GM21737 (cell line): ENCODE measurements around the gene PLA2G7.
"Not testable (repeated sequence)": the region's sequence is repeated elsewhere in the genome, so short reads cannot be mapped to it uniquely, and the experiment has no call there.

Experiments used
- ATAC-seq: cut with Tn5 transposase; IDR thresholded peaks from one replicate; pipeline ENCODE4 v1.9.1; 2021; ENCODE audit warnings: mild to moderate bottlenecking, moderate library complexity; ENCODE audit not compliant: unreplicated experiment

PLA2G7 gene

GRCh38 chr6:46749731-46750130 lies 14.6 kb upstream of the PLA2G7 start:
- ATAC-seq: no peak

GRCh38 chr6:46748940-46749503 lies 13.8 kb upstream of the PLA2G7 start:
- no peak for ATAC-seq

- no peak for ATAC-seq
These were observed 11.5 kb upstream of the PLA2G7 start, which contains the start of gene ANKRD66 for GRCh38 chr6:46746696-46747095. TSS of gene ANKRD66 (plus strand) at chr6:46746933. CDS start at chr6:46751949, 5,016 bp downstream.

- no peak for ATAC-seq
These were observed 10.8 kb upstream of the PLA2G7 start for GRCh38 chr6:46745973-46746372.

DNA sequence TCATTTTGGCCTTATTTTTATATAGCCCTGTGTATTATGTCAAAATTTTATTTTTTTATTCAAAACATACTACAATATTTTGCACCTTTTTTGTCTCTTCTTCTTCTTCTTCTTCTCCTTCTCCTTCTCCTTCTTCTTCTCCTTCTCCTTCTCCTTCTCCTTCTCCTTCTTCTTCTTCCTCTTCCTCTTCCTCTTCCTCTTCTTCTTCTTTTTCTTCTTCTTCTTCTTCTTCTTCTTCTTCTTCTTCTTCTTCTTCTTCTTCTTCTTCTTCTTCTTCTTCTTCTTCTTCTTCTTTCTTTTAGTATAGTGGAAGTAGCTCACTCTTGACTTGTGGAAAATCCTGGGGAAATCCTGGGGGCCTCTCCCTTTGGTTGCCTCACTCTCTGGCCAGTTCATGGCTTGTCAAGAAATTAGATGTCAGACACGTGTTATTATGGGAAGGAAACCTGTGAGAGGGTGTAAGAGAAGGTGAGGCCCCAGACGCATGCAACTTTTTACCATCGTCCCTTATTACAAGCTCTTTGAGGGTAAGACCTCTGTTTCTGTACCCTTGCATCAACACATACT lies 9.1 kb upstream of the PLA2G7 start:
- ATAC-seq: not testable (repeated sequence)

DNA sequence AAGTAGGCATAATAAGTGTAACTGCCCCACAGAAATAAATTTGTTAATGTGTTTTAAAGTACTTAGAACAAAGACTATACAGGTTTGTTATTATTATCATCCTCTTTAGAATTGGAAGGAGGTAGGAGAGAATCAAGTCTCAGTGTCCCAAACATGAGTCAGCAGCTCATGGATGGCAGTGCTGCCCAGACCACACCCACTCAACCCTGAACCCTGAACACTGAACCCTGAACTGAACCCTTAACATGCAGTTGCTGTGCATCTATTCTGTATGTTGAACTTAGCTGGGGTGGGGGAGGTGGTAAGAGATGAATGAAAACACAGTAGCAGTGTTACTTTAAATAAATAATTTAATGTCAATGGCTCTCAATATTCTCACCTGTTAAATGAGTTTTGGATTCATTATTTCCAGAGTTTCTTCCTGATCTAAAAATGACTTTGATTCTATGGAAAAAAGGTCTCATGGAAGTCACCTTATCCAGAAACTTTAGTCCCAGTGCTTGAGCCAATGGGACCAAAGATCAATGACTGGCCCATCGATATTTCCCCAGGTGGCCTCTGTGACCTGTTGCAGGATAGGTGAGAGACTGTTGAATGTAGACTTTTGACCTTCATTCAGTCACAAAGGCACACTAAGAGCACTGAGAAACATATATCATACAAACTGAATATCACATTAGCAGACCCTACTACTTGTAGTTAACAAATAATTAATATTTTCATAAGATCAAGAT lies 8.4 kb upstream of the PLA2G7 start:
- no peak for ATAC-seq

GRCh38 chr6:46741910-46742309 lies 6.7 kb upstream of the PLA2G7 start:
- ATAC-seq: no peak

- ATAC-seq: no peak
These were observed 6.3 kb upstream of the PLA2G7 start for GRCh38 chr6:46741482-46741881.

DNA sequence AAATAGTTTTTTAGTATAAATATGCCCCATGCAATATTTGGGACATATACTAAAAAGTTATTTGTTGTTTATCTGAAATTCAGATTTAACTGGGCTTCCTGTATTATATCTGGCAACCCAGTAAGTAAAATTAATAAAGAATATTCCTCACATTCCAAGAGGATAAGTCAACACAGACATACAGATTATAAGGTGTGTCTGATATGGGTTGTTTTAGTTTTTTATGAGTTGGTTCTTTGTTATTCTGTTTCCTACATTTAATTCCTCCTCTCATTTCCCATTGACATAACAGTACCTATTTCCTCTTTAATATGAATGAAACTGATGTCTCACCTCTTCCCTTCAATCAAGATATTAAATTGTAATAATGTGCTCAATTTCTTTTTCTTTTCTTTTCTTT lies 1.7 kb upstream of the PLA2G7 start:
- no peak for ATAC-seq

DNA sequence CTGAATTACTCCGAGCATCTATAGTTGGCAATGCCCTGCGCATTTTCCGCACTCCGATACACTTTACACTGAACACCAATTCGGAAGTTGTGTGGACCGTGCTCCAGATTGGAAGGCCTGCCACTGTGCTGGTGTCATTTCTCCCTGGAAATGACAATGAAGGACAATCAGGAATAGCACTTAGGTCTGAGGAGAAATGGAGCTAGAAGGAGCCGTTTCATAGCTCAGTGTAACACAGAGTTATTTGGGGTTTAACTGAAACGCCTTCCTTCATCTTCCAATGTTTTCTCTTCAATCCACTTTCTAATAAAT lies 501 bp upstream of the PLA2G7 start:
- ATAC-seq: no peak

GRCh38 chr6:46733341-46733801 lies 1.8 kb downstream of the PLA2G7 start:
- ATAC-seq: no peak

GRCh38 chr6:46730921-46731461 lies 4.2 kb downstream of the PLA2G7 start:
- no peak for ATAC-seq

DNA sequence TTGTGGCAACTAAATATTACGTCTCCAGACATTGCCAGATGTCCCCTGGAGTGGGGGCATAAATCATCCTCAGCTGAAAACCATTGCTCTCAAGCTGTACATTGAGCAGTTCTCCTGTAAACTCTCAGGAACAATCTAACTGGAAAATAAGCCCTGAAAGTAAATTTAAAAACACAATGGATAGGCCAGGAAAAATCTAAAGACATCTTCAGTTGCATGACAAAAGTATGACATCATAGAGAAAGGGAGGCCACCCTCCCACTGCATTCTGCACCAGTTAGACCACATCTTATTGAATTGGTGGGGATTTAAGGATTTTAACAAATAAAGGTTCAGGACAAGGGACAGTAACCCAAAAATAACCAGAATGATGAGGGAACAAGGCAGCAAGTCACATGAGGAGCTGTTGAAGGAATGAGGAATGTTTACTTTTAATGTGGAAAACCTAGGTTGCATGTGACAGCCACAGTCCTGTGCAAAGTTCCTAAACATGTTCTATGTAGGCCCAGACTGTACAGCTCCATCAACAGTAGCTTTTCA lies 5.3 kb downstream of the PLA2G7 start:
- no peak for ATAC-seq

GRCh38 chr6:46720401-46720800 lies 14.8 kb downstream of the PLA2G7 start:
- no peak for ATAC-seq

DNA sequence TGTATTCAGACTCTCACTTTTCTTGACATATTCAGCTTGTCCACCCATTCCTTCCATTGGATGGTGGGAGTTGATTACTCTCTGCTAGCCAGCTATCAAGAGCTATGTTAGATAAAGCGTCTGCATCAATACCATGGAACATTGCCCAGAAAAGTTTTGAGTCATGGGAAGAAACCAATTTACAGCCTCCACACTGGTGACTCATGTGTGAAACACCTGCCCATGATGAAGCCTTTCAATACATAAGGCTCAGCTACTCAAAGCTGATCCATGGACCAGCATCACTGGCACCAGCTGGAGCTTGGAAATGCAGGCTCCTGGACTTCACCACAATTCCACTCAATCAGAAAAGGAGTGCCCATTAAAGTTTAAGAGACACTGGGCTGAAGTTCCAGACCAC lies 16.1 kb downstream of the PLA2G7 start:
- no peak for ATAC-seq

DNA sequence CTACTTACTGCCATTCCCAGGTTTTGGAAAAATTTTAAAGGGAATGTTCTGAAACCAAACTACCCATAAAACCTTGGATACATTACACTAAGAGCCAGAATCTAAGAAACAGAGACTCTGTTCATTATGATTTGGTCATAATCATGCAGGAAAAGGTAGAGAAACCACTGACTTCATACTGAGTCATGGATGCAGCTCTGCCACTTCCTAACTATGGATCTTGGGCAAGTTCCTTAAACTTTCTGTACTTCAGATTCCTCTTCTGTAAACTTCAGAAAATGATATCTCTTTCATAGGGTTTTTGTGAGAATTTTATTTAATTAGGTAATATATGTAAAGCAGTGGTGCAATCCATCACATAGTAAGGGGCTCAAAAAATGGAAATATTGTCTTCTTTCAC lies 20.0 kb downstream of the PLA2G7 start:
- no peak for ATAC-seq

- no peak for ATAC-seq
These were observed 23.7 kb downstream of the PLA2G7 start for GRCh38 chr6:46711491-46711890.

DNA sequence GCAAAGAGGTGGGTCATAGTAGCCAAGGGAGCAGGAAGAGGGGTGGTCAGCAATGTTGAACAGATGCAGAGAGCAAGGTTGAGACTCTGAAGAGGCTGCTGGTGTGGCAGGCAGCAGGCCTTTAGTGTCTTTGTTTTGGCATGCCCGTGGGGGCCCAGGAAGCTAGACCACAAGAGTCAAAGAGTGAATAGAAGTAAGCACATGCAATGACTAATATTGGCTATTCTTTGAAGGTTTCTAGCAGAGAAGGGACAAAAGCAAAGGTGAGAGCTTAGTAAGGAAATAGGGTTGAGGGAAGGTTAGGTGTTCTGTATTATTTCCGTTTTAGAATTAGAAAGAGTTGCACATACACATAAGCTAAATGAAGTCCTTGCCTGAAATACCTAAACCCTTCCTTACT lies 28.7 kb downstream of the PLA2G7 start:
- ATAC-seq: no peak

- no peak for ATAC-seq
These were observed 30.6 kb downstream of the PLA2G7 start for GRCh38 chr6:46704562-46704961.

GRCh38 chr6:46699970-46700369 lies 35.2 kb downstream of the PLA2G7 start:
- no peak for ATAC-seq

DNA sequence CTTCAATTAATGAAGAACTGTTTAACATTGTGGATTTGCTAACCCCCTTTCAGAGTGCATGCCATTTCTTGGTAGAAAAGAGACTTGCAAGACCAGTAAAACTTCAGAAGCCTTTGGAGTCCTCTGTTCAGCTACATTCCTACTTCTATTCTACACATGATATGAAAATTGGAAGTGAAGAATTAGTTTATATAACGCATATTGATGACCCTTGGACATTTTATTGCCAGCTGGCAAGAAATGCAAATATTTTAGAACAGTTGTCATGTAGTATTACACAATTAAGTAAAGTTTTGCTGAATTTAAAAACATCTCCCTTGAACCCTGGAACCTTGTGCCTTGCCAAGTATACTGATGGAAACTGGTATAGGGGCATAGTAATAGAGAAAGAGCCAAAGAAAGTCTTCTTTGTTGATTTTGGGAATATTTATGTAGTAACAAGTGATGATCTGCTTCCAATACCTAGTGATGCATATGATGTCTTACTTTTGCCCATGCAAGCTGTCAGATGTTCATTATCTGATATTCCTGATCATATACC lies 44.2 kb downstream of the PLA2G7 start:
- ATAC-seq: no peak
